Neural crest cell (in vitro differentiated cells): Measurements from ENCODE around the gene NXPH4. TPM values are rescaled to one million over a fixed set of nuclear protein-coding genes. Genes with fewer than 3 reads are reported as not detected.

ENCODE experiments used
- DNase-seq: peaks from one replicate; pipeline ENCODE4 v3.0.0; 2021; ENCODE audit warnings: low read depth, mixed read lengths, low spot score
- H3K27ac Mint-ChIP-seq: one replicate; pipeline ENCODE4 v1.8.0; 2021; ENCODE audit warnings: mild to moderate bottlenecking, mixed read lengths; ENCODE audit not compliant: unreplicated experiment
- H3K27me3 Mint-ChIP-seq: 2 replicates; pipeline ENCODE4 v1.8.0; 2021; ENCODE audit warnings: low read depth, mild to moderate bottlenecking, mixed read lengths
- H3K36me3 Mint-ChIP-seq: 2 replicates; pipeline ENCODE4 v1.8.0; 2021; ENCODE audit warnings: low read depth, mild to moderate bottlenecking, mixed read lengths
- H3K4me1 Mint-ChIP-seq: 2 replicates; pipeline ENCODE4 v1.8.0; 2021; ENCODE audit warnings: mixed read lengths
- H3K4me3 Mint-ChIP-seq: one replicate; pipeline ENCODE4 v1.8.0; 2021; ENCODE audit warnings: mild to moderate bottlenecking, mixed read lengths
- H3K9me3 Mint-ChIP-seq: 2 replicates; pipeline ENCODE4 v1.8.0; 2021; ENCODE audit warnings: mixed read lengths
- CTCF ChIP-seq: fragments of 200-600 bp; sonication (generic); conservative IDR thresholded peaks from 2 replicates; pipeline ENCODE4 v1.5.0; 2021; ENCODE audit warnings: antibody characterized with exemption, mild to moderate bottlenecking
- microRNA-seq: library from miRNA; unstranded; fragments of <30 nt; microRNA quantifications from one replicate; pipeline ENCODE4, GENCODE V29; 2020
- total RNA-seq: library from RNA; stranded (reverse); gene quantifications from 2 replicates; pipeline ENCODE4 v1.2.1, GENCODE V29; 2021

NXPH4 gene
- total RNA-seq, 1 donor from 2014 or later, result 0.91 TPM

GRCh38 chr12:57272337-57273151 is 56.0 kb downstream of the NXPH4 start:
- Mint-ChIP-seq H3K27ac (no peak overlapping the region), H3K36me3 (peaks cover 23% of the 10 kb centered on the region)

GRCh38 chr12:57273516-57273915 is 56.9 kb downstream of the NXPH4 start:
- no peak for DNase-seq
- H3K27ac Mint-ChIP-seq, result no peak overlapping the region

More at GRCh38 chr12:57272337-57273151, 56.0 kb downstream of the NXPH4 start:
- Mint-ChIP-seq H3K4me3 (no peak overlapping the region), H3K9me3 (no peaks in the 10 kb centered on the region), H3K4me1 (peaks cover 9% of the 10 kb centered on the region), H3K27me3 (no peaks in the 10 kb centered on the region)
- no peak for TF ChIP-seq CTCF
- DNase-seq, result no peak

More at GRCh38 chr12:57273516-57273915, 56.9 kb downstream of the NXPH4 start:
- Mint-ChIP-seq H3K4me3 (no peak overlapping the region), H3K9me3 (no peaks in the 10 kb centered on the region), H3K36me3 (peaks cover 23% of the 10 kb centered on the region), H3K4me1 (peaks cover 9% of the 10 kb centered on the region), H3K27me3 (no peaks in the 10 kb centered on the region)
- TF ChIP-seq CTCF, result no peak

Small RNAs within 50 kb of the gene (microRNA-seq; reads per million reads assigned to microRNA genes)
- gene MIR1228, result 23.7 reads per million, percentile 38 among the genes with 10 or more reads in this experiment

Other genes starting within 250 kb of the NXPH4 start
- gene ZBTB39, start 210.2 kb upstream of the NXPH4 start, total RNA-seq, result 27.9 and 28.6 TPM in 2 replicates
- gene TAC3, start 200.3 kb upstream of the NXPH4 start, total RNA-seq, result 0.51 TPM in 1 of 2 replicates, not detected in the other
- gene MYO1A, start 166.7 kb upstream of the NXPH4 start, total RNA-seq, result 0.25 and 0.40 TPM in 2 replicates
- gene NEMP1, start 138.0 kb upstream of the NXPH4 start, total RNA-seq, result 44.0 and 49.6 TPM in 2 replicates
- gene NAB2, start 127.7 kb upstream of the NXPH4 start, total RNA-seq, result 58.0 and 61.2 TPM in 2 replicates
- gene STAT6, start 105.4 kb upstream of the NXPH4 start, total RNA-seq, result 40.2 and 41.7 TPM in 2 replicates
- gene LRP1, start 88.3 kb upstream of the NXPH4 start, total RNA-seq, result 61.8 and 62.7 TPM in 2 replicates
- not detected in 2 replicates for gene LRP1-AS, start 69.2 kb upstream of the NXPH4 start, total RNA-seq
- gene SHMT2, start 12.9 kb downstream of the NXPH4 start, total RNA-seq, result 225 and 230 TPM in 2 replicates
- 3.8 and 4.1 TPM in 2 replicates for gene STAC3, start 34.4 kb downstream of the NXPH4 start, total RNA-seq
- 57.3 and 57.5 TPM in 2 replicates for gene R3HDM2, start 214.2 kb downstream of the NXPH4 start, total RNA-seq
- 0.14 TPM in 1 of 2 replicates, not detected in the other for gene INHBC, start 218.0 kb downstream of the NXPH4 start, total RNA-seq
- gene INHBE, start 238.5 kb downstream of the NXPH4 start, total RNA-seq, result 0.36 and 0.61 TPM in 2 replicates
- 0.58 and 1.3 TPM in 2 replicates for gene GLI1, start 243.0 kb downstream of the NXPH4 start, total RNA-seq